K562 (cell line): ENCODE results near the gene C1orf116. TPM values are rescaled to one million over a fixed set of nuclear protein-coding genes. Genes with fewer than 3 reads are reported as not detected.
A peak's percentile ranks its signal among the peaks of the same experiment; 100 is the strongest.

Source experiments
- ATAC-seq: fragments of 200-7000 bp; cut with Tn5 transposase; 3 replicates; pipeline ENCODE4 v1.9.1; 2020; ENCODE audit warnings: moderate library complexity
- BruUV-seq: library from RNA; stranded (reverse); fragments of 400-500 nt; replicated peaks from 2 replicates; lab custom pipeline; 2021; lab: Mats Ljungman, UMichigan
- CTCF ChIA-PET: fragments of 300-600 bp; formaldehyde crosslinking; extraction: SDS; loops from one replicate; lab custom pipeline; 2021; ENCODE audit warnings: low intra/inter-chr PET ratio; lab: Yijun Ruan, JAX
- POLR2A ChIA-PET: fragments of 300-600, 350-650 bp; sonication (Branson Sonifier 250); formaldehyde crosslinking; extraction: SDS; loops from one replicate; lab custom pipeline; 2021; ENCODE audit warnings: antibody characterized with exemption, inconsistent platforms; lab: Yijun Ruan, JAX
- DNase-seq, 4 experiments: peaks; one replicate each; pipeline versions ENCODE4 v3.0.0 to v3.0.0-alpha.2; 2011 to 2018; ENCODE audit warnings: low spot score in 3 of 4, mixed read lengths in 3 of 4; ENCODE audit errors: extremely low read depth in 1 of 4
- FAIRE-seq: peaks from 2 replicates; lab custom pipeline; 2011; peaks lifted over from hg19 to GRCh38; lab: Jason Lieb, UNC
- H2AFZ ChIP-seq: 2 replicates; pipeline ENCODE4 v1.6.0; 2011; ENCODE audit warnings: low read depth, low read length, control low read depth, inconsistent platforms
- H3K27ac ChIP-seq: fragments of 200-600 bp; 3 replicates; pipeline ENCODE4 v1.8.0; 2011; ENCODE audit warnings: low read depth, mild to moderate bottlenecking, control low read depth, inconsistent platforms, low read length, moderate library complexity, mixed read lengths; ENCODE audit errors: extremely low read depth
- H3K27me3 ChIP-seq, 2 experiments: fragments of 300-600 bp in 1 of 2; 2 replicates in 1 of 2; 3 replicates in 1 of 2; pipeline versions ENCODE4 v1.6.0 to v1.8.0; 2011; ENCODE audit warnings: inconsistent platforms in 2 of 2, low read length in 2 of 2, mild to moderate bottlenecking in 1 of 2, mixed read lengths in 1 of 2, moderate library complexity in 1 of 2; ENCODE audit not compliant: control insufficient read depth in 2 of 2, insufficient read depth in 2 of 2
- H3K36me3 ChIP-seq: fragments of 300-600 bp; 3 replicates; pipeline ENCODE4 v1.8.0; 2011; ENCODE audit warnings: mild to moderate bottlenecking, low read length, inconsistent platforms; ENCODE audit not compliant: control insufficient read depth, insufficient read depth
- H3K4me1 ChIP-seq, 2 experiments: fragments of 200-600 bp in 1 of 2; replicated peaks in 1 of 2; 2 replicates in 1 of 2; 3 replicates in 1 of 2; pipeline versions ENCODE4 v1.5.1 to v1.8.0; 2011; ENCODE audit warnings: inconsistent platforms in 2 of 2, low read length in 2 of 2, mild to moderate bottlenecking in 1 of 2, mixed read lengths in 1 of 2, moderate library complexity in 1 of 2; ENCODE audit not compliant: control insufficient read depth in 2 of 2, insufficient read depth in 2 of 2
- H3K4me2 ChIP-seq: 2 replicates; pipeline ENCODE4 v1.6.1; 2011; ENCODE audit warnings: low read length, control low read depth, inconsistent platforms, mixed read lengths; ENCODE audit not compliant: insufficient read depth
- H3K4me3 ChIP-seq: fragments of 200-600 bp; sonication (generic), shearing (Covaris generic); 2 replicates; pipeline ENCODE4 v1.5.1; 2016; ENCODE audit warnings: control low read depth, inconsistent platforms
- H3K79me2 ChIP-seq: fragments of 200-600 bp; 3 replicates; pipeline ENCODE4 v1.8.0; 2011; ENCODE audit warnings: low read length, inconsistent platforms; ENCODE audit not compliant: control insufficient read depth, insufficient read depth
- H3K9ac ChIP-seq, 2 experiments: 2 replicates each; pipeline versions ENCODE4 v1.6.0 to v1.6.1; 2011; ENCODE audit warnings: low read depth in 2 of 2, low read length in 2 of 2, control low read depth in 1 of 2, inconsistent platforms in 1 of 2, mild to moderate bottlenecking in 1 of 2, mixed read lengths in 1 of 2; ENCODE audit not compliant: insufficient read depth in 1 of 2
- H3K9me1 ChIP-seq: one replicate; pipeline ENCODE4 v1.6.0; 2011; ENCODE audit warnings: inconsistent platforms, mild to moderate bottlenecking, low read length, moderate library complexity; ENCODE audit not compliant: control insufficient read depth, insufficient read depth
- H3K9me3 ChIP-seq: replicated peaks from 2 replicates; pipeline ENCODE4 v1.5.1; 2011; ENCODE audit warnings: low read depth, low read length, inconsistent platforms; ENCODE audit not compliant: control insufficient read depth, insufficient read depth
- H4K20me1 ChIP-seq: replicated peaks from 2 replicates; pipeline ENCODE4 v1.6.1; 2011; ENCODE audit warnings: low read length, inconsistent platforms, mixed read lengths; ENCODE audit not compliant: control insufficient read depth, insufficient read depth
- DMBX1 ChIP-seq: fragments of 250-450 bp; sonication (Bioruptor Pico); IDR thresholded peaks from 2 replicates; pipeline ENCODE4 v1.8.0; 2022; ENCODE audit warnings: inconsistent platforms, mild to moderate bottlenecking, moderate library complexity, borderline replicate concordance
- HOMEZ ChIP-seq: fragments of 250-450 bp; sonication (Bioruptor Pico); IDR thresholded peaks from 2 replicates; pipeline ENCODE4 v1.4.0; 2020; ENCODE audit warnings: mild to moderate bottlenecking, moderate library complexity
- MCM7 ChIP-seq, 2 experiments: fragments of 450-650 bp; IDR thresholded peaks; 2 replicates each; pipeline ENCODE4 v1.6.1; 2016 to 2018
- MEIS2 ChIP-seq: fragments of 450-650 bp; IDR thresholded peaks from 2 replicates; pipeline ENCODE4 v1.6.1; 2014; ENCODE audit warnings: mild to moderate bottlenecking; ENCODE audit not compliant: partially characterized antibody
- PHTF2 ChIP-seq: fragments of 250-450 bp; sonication (Bioruptor Pico); IDR thresholded peaks from 2 replicates; pipeline ENCODE4 v1.5.0; 2021; ENCODE audit warnings: mild to moderate bottlenecking
- POU5F1 ChIP-seq: fragments of 150-350 bp; IDR thresholded peaks from 2 replicates; pipeline ENCODE4 v1.6.1; 2014; ENCODE audit warnings: borderline replicate concordance, low read length, low read depth, mild to moderate bottlenecking; ENCODE audit not compliant: partially characterized antibody
- YY1 ChIP-seq, 3 experiments: IDR thresholded peaks; 2 replicates each; pipeline ENCODE4 v1.6.1; 2011; ENCODE audit warnings: low read length in 2 of 3, mild to moderate bottlenecking in 2 of 3, moderate library complexity in 2 of 3, borderline replicate concordance in 1 of 3, control low read depth in 1 of 3, low read depth in 1 of 3; ENCODE audit not compliant: insufficient read depth in 3 of 3, insufficient replicate concordance in 2 of 3, control insufficient read depth in 1 of 3, insufficient read length in 1 of 3; ENCODE audit errors: extremely low read depth in 1 of 3
- ZNF175 ChIP-seq: fragments of 200-800 bp; sonication (Bioruptor generic); IDR thresholded peaks from 2 replicates; pipeline ENCODE4 v1.6.1; 2016; ENCODE audit warnings: low read depth, mild to moderate bottlenecking, missing genetic modification characterization, missing compliant biosample characterization
- ZNF785 ChIP-seq: fragments of 250-450 bp; sonication (Bioruptor Pico); IDR thresholded peaks from 2 replicates; pipeline ENCODE4 v1.4.0; 2020; ENCODE audit warnings: mild to moderate bottlenecking
- WGBS: fragments of 100-300 bp; shearing (Covaris generic); methylation state at CpG from one replicate; pipeline ENCODE4 v1.1.6; 2016; ENCODE audit warnings: low coverage, mixed read lengths; ENCODE audit not compliant: insufficient coverage; ENCODE audit errors: missing lambda C conversion rate; 5-methylcytosine and 5-hydroxymethylcytosine counted together
- in situ Hi-C: fragments of 300-500 bp; cut with MboI; formaldehyde crosslinking; loops from 4 replicates; pipeline ENCODE4 v1.15.0; 2018; ENCODE audit warnings: inconsistent platforms, mixed read lengths
- intact Hi-C: fragments of 100-400 bp; cut with micrococcal nuclease; formaldehyde crosslinking; loops from 2 replicates; pipeline ENCODE4 v1.14.2; 2022
- polyA plus RNA-seq, 8 experiments: library from polyadenylated mRNA; depleted of rRNA in 4 of 8; stranded (reverse) in 5 of 8; unstranded in 3 of 8; fragments of >200 nt; fragmentation: Nextera tagmentation in 2 of 8; fragmentation: Illumina TruSeq in 1 of 8; extraction: Ambion mirVana in 2 of 8; extraction: Trizol in 1 of 8; gene quantifications; 2 replicates each; pipeline versions ENCODE4 v1.2.1 to v1.2.3, GENCODE V29; 2011 to 2014; ENCODE audit warnings: inconsistent platforms in 1 of 8, missing spikeins in 1 of 8
- total RNA-seq, 7 experiments: library from RNA; depleted of rRNA in 6 of 7; stranded (reverse); fragments of >200 nt in 6 of 7; fragmentation: Illumina TruSeq in 2 of 7; extraction: Trizol in 2 of 7; gene quantifications; 2 replicates each; pipeline versions ENCODE4 v1.2.1 to v1.2.3, GENCODE V29; 2011 to 2021; ENCODE audit warnings: low replicate concordance in 1 of 7
- TF ChIP-seq, protein P1 (sequence below): fragments of 450-650 bp; IDR thresholded peaks from 2 replicates; pipeline ENCODE4 v1.6.1; 2016; ENCODE audit warnings: low read depth, mild to moderate bottlenecking, moderate library complexity

Gene C1orf116
- total and polyA plus RNA-seq, 9 of the 15 experiments (the other 6 are each of a cell fraction or from before 2014, with no cell fraction given), result 0.62 to 3.0 (median 0.95) TPM

DNA sequence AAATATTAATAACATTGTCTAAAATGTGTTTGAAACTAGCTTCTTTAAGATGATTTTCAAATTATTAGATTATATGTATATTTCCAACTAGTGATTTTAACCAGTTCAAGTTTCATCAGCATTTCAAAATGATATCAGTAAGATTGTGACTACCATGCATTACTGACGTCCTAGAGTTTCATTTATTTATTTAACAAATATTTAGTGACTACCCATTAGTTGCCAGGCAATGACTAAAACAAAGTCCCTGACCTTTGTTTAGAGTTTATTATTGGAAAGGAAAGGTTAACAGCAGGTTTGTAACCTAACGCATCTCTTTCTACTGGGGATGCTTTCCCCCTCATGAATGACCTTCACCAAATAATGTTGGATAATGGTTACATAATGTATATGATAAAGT, 48.5 kb upstream of the C1orf116 start:
- CTCF ChIA-PET, result no interaction called here

DNA sequence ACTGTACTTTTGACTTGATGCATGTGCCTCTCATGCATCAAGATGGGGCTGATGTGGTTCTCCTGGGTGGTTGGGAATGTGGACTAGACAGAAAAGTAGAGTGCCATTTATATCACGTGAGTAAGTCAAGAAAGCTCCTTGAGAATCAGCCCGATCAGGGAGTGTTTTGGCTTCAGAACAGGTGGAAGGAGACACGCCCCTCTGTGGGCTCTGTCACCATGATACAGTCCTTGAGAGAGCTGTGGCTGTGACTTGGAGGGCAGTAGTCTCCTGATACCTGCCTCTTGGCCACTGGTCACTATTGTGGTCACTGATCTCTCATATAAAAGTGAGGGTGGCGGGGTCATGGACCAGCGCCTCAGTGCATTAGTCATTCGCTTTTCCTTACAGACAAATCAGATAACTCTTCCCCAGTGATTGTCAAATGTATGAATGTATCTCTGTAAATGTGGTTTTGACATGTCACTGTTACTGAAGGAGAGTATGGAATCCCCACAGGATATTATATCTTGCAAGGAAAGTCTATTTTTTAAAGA, 47.2 kb upstream of the C1orf116 start:
- Histone ChIP-seq H3K9me1 (no peaks in the 10 kb centered on the region), H3K9ac (no peak overlapping the region), H3K36me3 (peaks cover 4% of the 10 kb centered on the region; the same call in 1 of the 3 replicates), H2AFZ (no peak overlapping the region), H3K79me2 (no peaks in the 10 kb centered on the region), H3K27ac (no peak overlapping the region), H3K27me3 (no peaks in the 10 kb centered on the region), H3K4me3 (no peak overlapping the region), H3K4me2 (no peak overlapping the region), H4K20me1 (no peaks in the 10 kb centered on the region), H3K4me1 (peaks cover 0 to 17% of the 10 kb centered on the region in 2 experiments; a peak in 4 of 5 replicates), H3K9me3 (no peaks in the 10 kb centered on the region)
- ChIA-PET CTCF (interaction anchor here (0.9 to 1.3 kb wide), 3 partner anchors 59 to 418 kb away, joined by 3 read pairs; no protein-coding TSS in a partner anchor), POLR2A (interaction anchor here (0.9 to 1.4 kb wide), 3 partner anchors 11 to 169 kb away, joined by 3 read pairs; no protein-coding TSS in a partner anchor)
- DNase-seq (peak; percentile 28 to 48 (median 36)), ATAC-seq (no peak; the same call in 2 of the 3 replicates), FAIRE-seq (no peak)
- intact Hi-C loops, result loop anchor here (5.0 to 10.0 kb wide), 4 partner anchors 243 to 605 kb away; partner anchors contain the start of genes CD55 and IKBKE
- BruUV-seq, result no TSS peak
- WGBS, result 33% methylated on average over 6 of the region's 6 CpGs
- in situ Hi-C loops, result loop anchor here (10.0 kb wide), 1 partner anchor 145 kb away; no protein-coding TSS in a partner anchor
- no peak for TF ChIP-seq YY1 (IDR thresholded peaks at IDR 0.05; ENCODE audit: borderline replicate concordance in 1 of 3, control insufficient read depth in 1 of 3, extremely low read depth in 1 of 3, insufficient read depth in 3 of 3, insufficient read length in 1 of 3, insufficient replicate concordance in 2 of 3, low read depth in 1 of 3, low read length in 2 of 3)
- TF ChIP-seq MCM7 (IDR thresholded peaks at IDR 0.05), result no peak
- peak; percentile 9 for TF ChIP-seq MEIS2
- no peak for TF ChIP-seq PHTF2 (CRISPR knock-in tag)
- TF ChIP-seq, protein P1, sequence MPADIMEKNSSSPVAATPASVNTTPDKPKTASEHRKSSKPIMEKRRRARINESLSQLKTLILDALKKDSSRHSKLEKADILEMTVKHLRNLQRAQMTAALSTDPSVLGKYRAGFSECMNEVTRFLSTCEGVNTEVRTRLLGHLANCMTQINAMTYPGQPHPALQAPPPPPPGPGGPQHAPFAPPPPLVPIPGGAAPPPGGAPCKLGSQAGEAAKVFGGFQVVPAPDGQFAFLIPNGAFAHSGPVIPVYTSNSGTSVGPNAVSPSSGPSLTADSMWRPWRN, result no peak
- no peak for TF ChIP-seq ZNF785 (CRISPR knock-in tag)
- no peak for TF ChIP-seq DMBX1 (CRISPR knock-in tag)
- no peak for TF ChIP-seq HOMEZ (CRISPR knock-in tag)

More for the DNA sequence above, 48.5 kb upstream of the C1orf116 start:
- H3K4me1 ChIP-seq, result peaks cover 0 to 23% of the 10 kb centered on the region in 2 experiments; a peak in 4 of 5 replicates
- no peak overlapping the region for H3K4me2 ChIP-seq
- TF ChIP-seq POU5F1 (no peak), ZNF175 (CRISPR knock-in tag) (no peak)
- POLR2A ChIA-PET, result interaction anchor here (0.9 to 1.4 kb wide), 2 partner anchors 13 to 148 kb away, joined by 3 to 4 read pairs; no protein-coding TSS in a partner anchor
- WGBS, result 38% methylated on average over 2 of the region's 2 CpGs
- H3K79me2 ChIP-seq, result no peaks in the 10 kb centered on the region
- no peak overlapping the region for H3K4me3 ChIP-seq
- FAIRE-seq (no peak), DNase-seq (no peak), ATAC-seq (no peak)
- no peaks in the 10 kb centered on the region for H3K9me1 ChIP-seq
- H3K27ac ChIP-seq, result no peak overlapping the region
- H3K9me3 ChIP-seq, result no peaks in the 10 kb centered on the region
- no TSS peak for BruUV-seq
- no peak overlapping the region for H2AFZ ChIP-seq
- intact Hi-C loops (loop anchor here (5.0 kb wide), 1 partner anchor 241 kb away; the partner anchor contains the start of gene CD55), in situ Hi-C loops (no loop called here)
- no peaks in the 10 kb centered on the region for H4K20me1 ChIP-seq
- no peak overlapping the region for H3K9ac ChIP-seq
- H3K27me3 ChIP-seq, result no peaks in the 10 kb centered on the region
- peaks cover 4% of the 10 kb centered on the region; the same call in 1 of the 3 replicates for H3K36me3 ChIP-seq
